Measurements from ENCODE around the gene ALDH16A1. TPM values are rescaled to one million over a fixed set of nuclear protein-coding genes. Genes with fewer than 3 reads are reported as not detected.
A peak's percentile ranks its signal among the peaks of the same experiment; 100 is the strongest.

The ALDH16A1 gene
- total RNA-seq, 2 experiments from 2014 or later = 36.6 to 37.5 TPM

- Mint-ChIP-seq H3K27me3 (ENCODE audit: low read depth) (peaks cover 2% of the 10 kb centered on the region), H3K9me3 (ENCODE audit: insufficient read depth) (no peaks in the 10 kb centered on the region), H3K4me1 (ENCODE audit: low read depth) (peaks cover 45% of the 10 kb centered on the region), H3K4me3 (no peak overlapping the region), H3K36me3 (ENCODE audit: low read depth) (peaks cover 19% of the 10 kb centered on the region), H3K27ac (no peak overlapping the region)
- DNase-seq (no peak), ATAC-seq (no peak)
- ChIA-PET CTCF (interaction anchor here (0.7 to 10.8 kb wide), 17 partner anchors 8 to 174 kb away, joined by 3 to 211 read pairs (median 5); partner anchors contain the start of gene RRAS), POLR2A (interaction anchor here (1.1 to 1.7 kb wide), 5 partner anchors 44 to 168 kb away, joined by 3 to 6 read pairs (median 4); no protein-coding TSS in a partner anchor)
Observed at GRCh38 chr19:49503582-49503962, 50.5 kb downstream of the ALDH16A1 start.

GRCh38 chr19:49506575-49507105 is 53.6 kb downstream of the ALDH16A1 start:
- POLR2A ChIA-PET = no interaction called here
- Mint-ChIP-seq H3K9me3 (ENCODE audit: insufficient read depth) (no peaks in the 10 kb centered on the region), H3K27me3 (ENCODE audit: low read depth) (peaks cover 2% of the 10 kb centered on the region), H3K36me3 (ENCODE audit: low read depth) (no peaks in the 10 kb centered on the region), H3K27ac (peak overlapping the region; percentile 19), H3K4me3 (no peak overlapping the region), H3K4me1 (ENCODE audit: low read depth) (peaks cover 36% of the 10 kb centered on the region)
- CTCF ChIA-PET = interaction anchor here (0.6 to 10.8 kb wide), 18 partner anchors 9 to 172 kb away, joined by 3 to 211 read pairs (median 5); partner anchors contain the start of genes PRMT1, RCN3 and RRAS
- DNase-seq (peak; percentile 86), ATAC-seq (peak; percentile 81)

GRCh38 chr19:49507803-49508494 is 54.9 kb downstream of the ALDH16A1 start:
- ChIA-PET CTCF (interaction anchor here (1.0 to 10.8 kb wide), 7 partner anchors 20 to 170 kb away, joined by 3 to 211 read pairs (median 6); partner anchors contain the start of genes PRMT1 and RCN3), POLR2A (interaction anchor here (0.7 kb wide), 1 partner anchor 415 kb away, joined by 3 read pairs; no protein-coding TSS in a partner anchor)
- DNase-seq (no peak), ATAC-seq (no peak)
- H3K4me1 Mint-ChIP-seq (ENCODE audit: low read depth) = peaks cover 33% of the 10 kb centered on the region
- no peaks in the 10 kb centered on the region for H3K9me3 Mint-ChIP-seq (ENCODE audit: insufficient read depth)
- H3K4me3 Mint-ChIP-seq = no peak overlapping the region
- peak overlapping the region; percentile 45 for H3K27ac Mint-ChIP-seq
- H3K27me3 Mint-ChIP-seq (ENCODE audit: low read depth) = peaks cover 2% of the 10 kb centered on the region
- no peaks in the 10 kb centered on the region for H3K36me3 Mint-ChIP-seq (ENCODE audit: low read depth)

- peak overlapping the region; percentile 69 for H3K27ac Mint-ChIP-seq
- DNase-seq (no peak), ATAC-seq (peak; percentile 78)
- H3K36me3 Mint-ChIP-seq (ENCODE audit: low read depth) = no peaks in the 10 kb centered on the region
- ChIA-PET CTCF (interaction anchor here (1.5 to 4.5 kb wide), 5 partner anchors 34 to 57 kb away, joined by 4 to 20 read pairs (median 5); no protein-coding TSS in a partner anchor), POLR2A (interaction anchor here (1.3 kb wide), 1 partner anchor 67 kb away, joined by 4 read pairs; the partner anchor contains the start of gene NOSIP)
- H3K4me1 Mint-ChIP-seq (ENCODE audit: low read depth) = peaks cover 28% of the 10 kb centered on the region
- H3K27me3 Mint-ChIP-seq (ENCODE audit: low read depth) = peaks cover 1% of the 10 kb centered on the region
- no peaks in the 10 kb centered on the region for H3K9me3 Mint-ChIP-seq (ENCODE audit: insufficient read depth)
- H3K4me3 Mint-ChIP-seq = peak overlapping the region; percentile 74
Observed at GRCh38 chr19:49512970-49513745, 60.1 kb downstream of the ALDH16A1 start.

GRCh38 chr19:49513746-49514118 is 60.7 kb downstream of the ALDH16A1 start:
- H3K36me3 Mint-ChIP-seq (ENCODE audit: low read depth) = no peaks in the 10 kb centered on the region
- CTCF ChIA-PET = interaction anchor here (1.5 to 4.5 kb wide), 5 partner anchors 33 to 57 kb away, joined by 4 to 20 read pairs (median 5); no protein-coding TSS in a partner anchor
- H3K4me1 Mint-ChIP-seq (ENCODE audit: low read depth) = peaks cover 28% of the 10 kb centered on the region
- DNase-seq (no peak), ATAC-seq (peak; percentile 17)
- no peaks in the 10 kb centered on the region for H3K27me3 Mint-ChIP-seq (ENCODE audit: low read depth)
- POLR2A ChIA-PET = interaction anchor here (1.3 kb wide), 1 partner anchor 67 kb away, joined by 4 read pairs; the partner anchor contains the start of gene NOSIP
- peak overlapping the region; percentile 74 for H3K4me3 Mint-ChIP-seq
- no peaks in the 10 kb centered on the region for H3K9me3 Mint-ChIP-seq (ENCODE audit: insufficient read depth)
- H3K27ac Mint-ChIP-seq = peak overlapping the region; percentile 69

- CTCF ChIA-PET = interaction anchor here (1.5 to 4.5 kb wide), 5 partner anchors 33 to 56 kb away, joined by 4 to 20 read pairs (median 5); no protein-coding TSS in a partner anchor
- no peaks in the 10 kb centered on the region for H3K9me3 Mint-ChIP-seq (ENCODE audit: insufficient read depth)
- ATAC-seq (no peak), DNase-seq (no peak)
- peak overlapping the region; percentile 74 for H3K4me3 Mint-ChIP-seq
- no peaks in the 10 kb centered on the region for H3K27me3 Mint-ChIP-seq (ENCODE audit: low read depth)
- no peak overlapping the region for H3K27ac Mint-ChIP-seq
- no peaks in the 10 kb centered on the region for H3K36me3 Mint-ChIP-seq (ENCODE audit: low read depth)
- POLR2A ChIA-PET = no interaction called here
- H3K4me1 Mint-ChIP-seq (ENCODE audit: low read depth) = peaks cover 28% of the 10 kb centered on the region
Observed at GRCh38 chr19:49514151-49514550, 61.1 kb downstream of the ALDH16A1 start.

- CTCF ChIA-PET = interaction anchor here (0.9 to 4.5 kb wide), 4 partner anchors 9 to 31 kb away, joined by 3 to 20 read pairs (median 6); partner anchors contain the start of gene RCN3
- Mint-ChIP-seq H3K9me3 (ENCODE audit: insufficient read depth) (no peaks in the 10 kb centered on the region), H3K27ac (no peak overlapping the region), H3K4me1 (ENCODE audit: low read depth) (peaks cover 28% of the 10 kb centered on the region), H3K4me3 (no peak overlapping the region), H3K36me3 (ENCODE audit: low read depth) (no peaks in the 10 kb centered on the region), H3K27me3 (ENCODE audit: low read depth) (peaks cover 3% of the 10 kb centered on the region)
- POLR2A ChIA-PET = no interaction called here
- DNase-seq (no peak), ATAC-seq (no peak)
Observed at GRCh38 chr19:49515767-49516166, 62.7 kb downstream of the ALDH16A1 start.

GRCh38 chr19:49518033-49518432 is 65.0 kb downstream of the ALDH16A1 start:
- Mint-ChIP-seq H3K9me3 (ENCODE audit: insufficient read depth) (no peaks in the 10 kb centered on the region), H3K27ac (no peak overlapping the region), H3K27me3 (ENCODE audit: low read depth) (peaks cover 3% of the 10 kb centered on the region), H3K4me1 (ENCODE audit: low read depth) (peaks cover 12% of the 10 kb centered on the region), H3K4me3 (no peak overlapping the region), H3K36me3 (ENCODE audit: low read depth) (no peaks in the 10 kb centered on the region)
- ChIA-PET CTCF (interaction anchor here (1.0 kb wide), 1 partner anchor 29 kb away, joined by 3 read pairs; no protein-coding TSS in a partner anchor), POLR2A (no interaction called here)
- DNase-seq = no peak
- ATAC-seq = no peak

Small RNAs within 50 kb of the gene (microRNA-seq; reads per million reads assigned to microRNA genes)
- gene MIR150 = 9,827 reads per million, percentile 95 among the genes with 10 or more reads in this experiment

Other genes with a start within 250 kb of the ALDH16A1 start
- 1 to 10 TPM; 3.4 to 3.5 TPM for gene SLC6A16, start 128.0 kb upstream of the ALDH16A1 start, total RNA-seq
- 100 to 1,000 TPM; 162 to 176 TPM for gene CD37, start 117.8 kb upstream of the ALDH16A1 start, total RNA-seq
- not detected for gene TEAD2, start 90.8 kb upstream of the ALDH16A1 start, total RNA-seq
- not detected for gene DKKL1, start 89.3 kb upstream of the ALDH16A1 start, total RNA-seq
- gene KASH5, start 65.0 kb upstream of the ALDH16A1 start, total RNA-seq = not detected
- not detected for gene PTH2, start 29.8 kb upstream of the ALDH16A1 start, total RNA-seq
- gene GFY, start 27.8 kb upstream of the ALDH16A1 start, total RNA-seq = not detected
- under 1 TPM in 1 of 2 experiments, not detected in 1; 0.16 TPM for gene SLC17A7, start 11.7 kb upstream of the ALDH16A1 start, total RNA-seq
- gene PIH1D1, start 1.4 kb upstream of the ALDH16A1 start, total RNA-seq = 100 to 1,000 TPM; 128 to 129 TPM
- gene FLT3LG, start 21.0 kb downstream of the ALDH16A1 start, total RNA-seq = 100 to 1,000 TPM; 280 to 297 TPM
- 1,000 to 10,000 TPM; 1,992 to 2,019 TPM for gene RPL13A, start 34.4 kb downstream of the ALDH16A1 start, total RNA-seq
- 1,000 to 10,000 TPM; 2,117 to 2,361 TPM for gene RPS11, start 43.2 kb downstream of the ALDH16A1 start, total RNA-seq
- 1 to 10 TPM; 7.5 to 8.4 TPM for gene FCGRT, start 59.4 kb downstream of the ALDH16A1 start, total RNA-seq
- 1 to 10 TPM; 1.9 to 2.8 TPM for gene RCN3, start 74.8 kb downstream of the ALDH16A1 start, total RNA-seq
- gene NOSIP, start 127.3 kb downstream of the ALDH16A1 start, total RNA-seq = 100 to 1,000 TPM; 147 to 159 TPM
- 1 to 10 TPM; 1.5 to 1.9 TPM for gene PRRG2, start 128.1 kb downstream of the ALDH16A1 start, total RNA-seq
- gene PRR12, start 138.0 kb downstream of the ALDH16A1 start, total RNA-seq = 10 to 100 TPM; 39.4 to 39.9 TPM
- gene RRAS, start 186.9 kb downstream of the ALDH16A1 start, total RNA-seq = 1 to 10 TPM; 8.1 to 8.4 TPM
- 10 to 100 TPM; 61.0 to 64.1 TPM for gene SCAF1, start 189.0 kb downstream of the ALDH16A1 start, total RNA-seq
- gene IRF3, start 212.6 kb downstream of the ALDH16A1 start, total RNA-seq = 100 to 1,000 TPM; 133 to 137 TPM
- 10 to 100 TPM; 84.7 to 87.7 TPM for gene BCL2L12, start 212.7 kb downstream of the ALDH16A1 start, total RNA-seq
- gene PRMT1, start 224.0 kb downstream of the ALDH16A1 start, total RNA-seq = 100 to 1,000 TPM; 160 to 169 TPM
- gene ADM5, start 236.4 kb downstream of the ALDH16A1 start, total RNA-seq = 1 to 10 TPM; 4.4 to 4.5 TPM
- gene CPT1C, start 237.9 kb downstream of the ALDH16A1 start, total RNA-seq = under 1 TPM; 0.52 to 0.82 TPM

Measured in activated CD8-positive, alpha-beta T cell treated with anti-CD3 and anti-CD28 coated beads, Interleukin-2, amount 10 ng/mL, durations not matched to agents 7 days and 5 days (primary cell).